HG02885 (cell line): ENCODE data around the gene TMEM161A.
"Not testable (repeated sequence)": the region's sequence is repeated elsewhere in the genome, so short reads cannot be mapped to it uniquely, and the experiment has no call there.

Experiments used
- ATAC-seq: cut with Tn5 transposase; IDR thresholded peaks from one replicate; pipeline ENCODE4 v1.9.1; 2021; ENCODE audit warnings: mild to moderate bottlenecking; ENCODE audit not compliant: unreplicated experiment, poor library complexity

Gene TMEM161A

DNA sequence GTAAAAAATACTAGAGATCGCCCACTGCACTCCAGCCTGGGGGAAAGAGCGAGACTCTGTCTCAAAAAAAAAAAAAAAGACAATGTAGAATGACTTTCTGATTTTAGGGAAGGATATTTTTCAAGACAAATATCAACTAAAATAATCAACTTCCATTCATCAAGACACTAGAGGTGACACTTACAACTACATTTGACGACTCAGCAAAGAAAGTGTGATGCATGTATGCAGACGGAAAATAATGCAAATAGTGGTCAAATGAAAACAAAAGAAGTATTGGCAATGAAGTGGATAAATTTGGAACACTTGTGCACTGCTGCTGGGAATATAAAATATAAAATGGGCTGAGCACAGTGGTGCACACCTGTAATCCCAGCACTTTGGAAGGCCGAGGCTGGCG lies 12.2 kb downstream of the TMEM161A start:
- no peak for ATAC-seq

- ATAC-seq: no peak
Measured at GRCh38 chr19:19123386-19123785, 14.9 kb downstream of the TMEM161A start.

GRCh38 chr19:19122902-19123301 lies 15.4 kb downstream of the TMEM161A start:
- ATAC-seq: no peak

DNA sequence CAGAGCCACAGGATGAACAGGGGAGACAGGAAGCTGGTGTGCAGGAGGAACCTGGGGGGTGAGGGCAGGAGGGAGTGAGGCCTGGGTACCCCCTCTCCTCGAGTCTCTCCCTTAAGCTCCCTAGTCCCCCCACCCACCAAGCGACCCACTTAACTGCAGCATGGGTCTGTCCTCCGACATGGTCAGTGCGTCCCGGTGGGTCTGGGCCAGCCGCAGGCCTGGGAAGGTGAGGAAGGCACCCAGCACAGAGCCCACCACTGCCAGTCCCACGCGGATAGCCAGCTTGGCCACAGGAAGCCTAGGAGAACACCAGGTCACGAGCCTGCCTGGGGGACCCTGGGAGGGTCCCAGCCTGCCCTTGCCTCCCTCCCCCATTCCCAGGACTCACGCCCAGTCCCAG lies 16.9 kb downstream of the TMEM161A start:
- no peak for ATAC-seq

GRCh38 chr19:19120308-19121231 lies 17.7 kb downstream of the TMEM161A start:
- no peak for ATAC-seq

DNA sequence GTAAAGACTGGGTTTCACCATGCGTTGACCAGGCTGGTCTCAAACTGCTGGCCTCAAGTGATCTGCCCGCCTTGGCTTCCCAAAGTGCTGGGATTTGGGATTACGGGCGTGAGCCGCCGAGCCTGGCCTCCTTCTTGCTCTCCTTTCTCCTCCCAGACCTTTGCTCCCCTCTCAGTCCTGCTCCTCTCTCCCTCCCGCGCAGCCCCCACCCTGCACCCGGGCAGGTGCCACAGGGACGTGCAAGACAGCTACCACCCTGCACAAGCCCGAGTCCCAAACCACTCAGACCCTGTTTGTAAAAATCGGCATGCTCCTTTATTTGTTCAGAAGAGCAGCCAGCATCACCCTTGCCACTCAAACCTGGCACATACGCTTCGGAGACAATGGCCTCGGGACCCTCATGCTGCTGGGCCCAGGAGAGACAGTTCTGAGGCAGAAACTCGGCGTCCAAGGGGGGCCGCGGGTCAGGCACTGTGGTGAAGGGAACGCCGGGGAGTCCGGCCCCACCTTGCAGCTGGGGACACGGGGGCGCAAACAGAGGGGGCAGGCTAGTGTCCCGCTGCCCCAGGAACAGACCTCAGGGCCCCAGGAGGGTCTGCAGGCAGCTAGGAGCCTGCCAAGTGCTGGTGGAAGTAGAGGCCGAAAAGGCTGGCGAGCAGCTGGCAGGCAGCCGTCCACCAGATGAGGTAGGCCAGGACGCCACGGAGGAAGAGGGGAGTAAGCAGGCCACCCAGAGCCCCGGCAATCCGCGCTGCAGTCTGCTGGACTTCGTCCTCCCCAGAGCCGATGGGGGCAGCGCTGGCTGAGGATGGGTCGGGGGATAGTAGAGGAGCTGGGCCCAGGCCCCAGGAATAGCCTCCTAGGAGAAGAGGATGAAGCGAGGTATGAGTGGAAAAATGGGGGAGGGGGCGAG lies 18.7 kb downstream of the TMEM161A start:
- no peak for ATAC-seq

DNA sequence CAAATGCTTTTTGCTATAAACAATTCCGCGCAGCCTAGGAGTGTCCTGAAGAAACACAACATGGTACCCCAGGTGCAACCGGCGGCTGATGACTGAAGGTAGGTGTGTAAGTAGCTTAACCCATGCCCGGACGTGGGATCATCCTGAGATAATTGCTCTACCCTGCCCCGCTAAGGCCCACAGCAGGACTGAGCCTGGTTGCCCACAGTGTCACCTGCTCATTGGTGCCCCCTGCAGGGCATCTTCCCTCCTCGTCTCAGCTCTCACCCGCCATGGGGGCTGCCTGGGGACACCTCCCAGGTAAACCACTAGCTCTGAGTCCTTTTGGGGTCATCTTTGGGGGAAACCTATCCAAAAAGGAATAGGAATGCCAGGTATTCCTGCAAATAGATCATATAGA lies 22.3 kb downstream of the TMEM161A start:
- no peak for ATAC-seq

- no peak for ATAC-seq
Measured at GRCh38 chr19:19113040-19113626, 25.1 kb downstream of the TMEM161A start.

DNA sequence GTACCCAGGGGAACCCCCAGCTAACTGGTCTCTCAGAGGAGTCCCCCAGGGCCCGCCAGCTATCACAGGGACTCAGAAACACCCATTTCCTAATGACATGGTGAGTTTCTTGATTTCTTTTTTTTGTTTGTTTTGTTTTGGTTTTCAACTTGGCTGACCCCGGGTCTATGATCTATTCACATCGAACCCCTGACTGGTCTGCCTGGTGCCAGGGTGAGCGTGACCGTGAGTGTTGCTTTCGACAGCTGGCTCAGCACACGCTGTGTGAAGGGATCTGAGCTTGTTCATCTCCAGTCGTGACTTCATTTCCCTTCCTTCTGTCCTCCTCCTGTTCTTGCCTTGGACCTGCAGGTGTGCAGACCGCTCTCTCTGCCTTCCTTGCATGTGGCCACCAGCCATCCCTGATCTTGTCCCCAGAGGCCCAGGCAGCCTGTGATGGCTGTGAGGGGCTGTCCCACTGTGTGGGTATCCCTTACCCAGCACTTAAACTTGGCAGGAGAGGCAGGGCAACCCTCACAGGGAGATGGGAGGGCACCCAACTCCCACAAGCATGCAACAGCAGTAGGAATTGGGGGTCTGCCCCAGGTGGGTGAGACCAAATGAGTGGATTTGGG lies 26.2 kb downstream of the TMEM161A start:
- ATAC-seq: no peak

- no peak for ATAC-seq
Measured at GRCh38 chr19:19111136-19111835, 27.0 kb downstream of the TMEM161A start.

GRCh38 chr19:19110410-19111135 lies 27.7 kb downstream of the TMEM161A start:
- ATAC-seq: no peak

DNA sequence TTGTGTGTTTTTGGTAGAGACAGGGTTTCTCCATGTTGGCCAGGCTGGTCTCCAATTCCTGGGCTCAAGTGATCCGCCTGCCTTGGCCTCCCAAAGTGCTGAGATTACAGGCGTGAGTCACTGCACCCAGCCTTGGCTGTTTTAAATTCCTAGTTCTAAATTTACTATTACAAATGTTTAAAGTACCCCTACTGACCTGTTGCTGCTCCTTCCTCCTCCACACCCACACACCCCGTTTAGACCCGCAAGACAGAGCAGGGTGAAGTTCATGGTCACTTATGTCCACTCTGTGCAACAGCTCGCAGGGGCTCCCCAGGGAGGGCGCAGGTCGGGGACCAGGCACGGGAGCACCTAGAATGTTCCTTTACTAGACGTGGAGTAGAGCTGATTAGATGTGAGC lies 28.7 kb downstream of the TMEM161A start:
- ATAC-seq: no peak

DNA sequence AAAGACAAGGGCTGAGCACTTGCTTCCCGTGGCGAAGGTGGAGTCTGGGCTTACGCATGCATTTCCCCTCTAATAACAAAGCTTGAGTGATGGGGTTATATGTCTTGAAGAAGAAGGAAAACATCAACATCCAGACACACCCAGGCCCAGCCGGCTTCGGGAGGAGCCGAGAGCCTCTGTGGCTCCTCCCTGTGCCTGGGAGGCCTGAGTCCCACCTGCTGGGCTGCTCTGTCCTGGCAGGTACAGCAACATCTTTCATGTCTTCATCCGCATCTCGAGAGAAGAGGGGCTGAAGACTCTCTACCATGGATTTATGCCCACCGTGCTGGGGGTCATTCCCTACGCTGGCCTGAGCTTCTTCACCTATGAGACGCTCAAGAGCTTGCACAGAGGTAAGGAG lies 30.6 kb downstream of the TMEM161A start:
- ATAC-seq: no peak

DNA sequence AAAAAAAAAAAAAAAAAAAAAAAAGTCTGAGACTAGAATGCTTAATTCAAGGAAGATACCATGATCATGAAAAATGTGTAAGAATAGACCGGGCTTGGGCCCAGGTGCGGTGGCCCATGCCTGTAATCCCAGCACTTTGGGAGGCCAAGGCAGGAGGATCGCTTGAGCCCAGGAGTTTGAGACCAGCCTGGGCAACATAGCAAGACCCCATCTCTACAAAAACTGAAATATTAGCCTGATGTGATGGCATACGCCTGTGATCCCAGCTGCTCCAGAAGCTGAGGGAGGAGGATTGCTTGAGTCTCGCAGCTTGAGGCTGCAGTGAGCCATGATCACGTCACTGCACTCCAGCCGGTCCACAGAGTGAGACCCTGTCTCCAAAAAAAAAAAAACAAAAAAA lies 31.3 kb downstream of the TMEM161A start:
- not testable (repeated sequence) for ATAC-seq

GRCh38 chr19:19106056-19106551 lies 32.2 kb downstream of the TMEM161A start:
- ATAC-seq: no peak

DNA sequence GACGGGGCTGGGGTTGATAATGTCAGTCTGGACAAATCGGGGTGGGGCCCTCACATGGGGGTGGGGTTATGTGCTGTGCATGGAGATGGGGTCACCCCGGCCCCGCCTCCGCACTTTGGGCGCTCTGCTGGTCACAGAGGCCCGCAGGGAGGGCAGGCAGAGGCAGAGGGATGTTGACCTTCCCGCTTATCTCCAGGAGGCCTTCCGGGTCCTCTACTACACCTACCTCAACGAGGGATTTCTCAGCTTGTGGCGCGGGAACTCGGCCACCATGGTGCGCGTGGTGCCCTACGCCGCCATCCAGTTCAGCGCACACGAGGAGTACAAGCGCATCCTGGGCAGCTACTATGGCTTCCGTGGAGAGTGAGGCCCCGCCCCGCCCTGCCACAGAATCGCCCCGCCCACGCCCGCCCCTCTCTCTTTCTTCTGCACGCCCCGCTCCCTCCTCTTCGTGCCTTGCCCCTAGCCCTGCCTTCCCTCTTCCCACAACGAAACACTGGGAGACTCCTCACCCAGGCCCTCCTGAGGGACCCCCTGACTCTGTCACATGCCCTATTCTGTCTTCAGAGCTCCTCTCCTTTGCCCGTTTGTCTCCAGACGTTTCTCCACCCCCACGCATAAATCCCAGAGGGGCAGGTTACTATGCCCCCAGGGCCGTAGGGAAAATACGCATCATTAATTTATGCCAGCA lies 32.8 kb downstream of the TMEM161A start:
- no peak for ATAC-seq

DNA sequence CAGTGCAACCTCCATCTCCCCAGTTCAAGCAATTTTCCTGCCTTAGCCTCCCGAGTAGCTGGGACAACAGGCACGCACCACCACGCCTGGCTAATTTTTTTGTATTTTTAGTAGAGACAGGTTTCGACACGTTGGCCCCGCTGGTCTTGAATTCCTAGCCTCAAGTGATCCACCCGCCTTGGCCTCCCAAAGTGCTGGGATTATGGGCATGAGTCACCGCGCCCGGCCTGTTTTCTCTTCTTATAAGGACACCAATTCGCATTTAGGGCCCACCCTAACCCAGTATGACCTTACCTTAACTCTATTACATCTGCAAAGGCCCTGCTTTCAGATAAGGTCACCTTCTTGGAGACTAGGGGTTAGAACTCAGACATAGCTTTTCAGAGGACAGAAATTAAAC lies 35.1 kb downstream of the TMEM161A start:
- no peak for ATAC-seq

DNA sequence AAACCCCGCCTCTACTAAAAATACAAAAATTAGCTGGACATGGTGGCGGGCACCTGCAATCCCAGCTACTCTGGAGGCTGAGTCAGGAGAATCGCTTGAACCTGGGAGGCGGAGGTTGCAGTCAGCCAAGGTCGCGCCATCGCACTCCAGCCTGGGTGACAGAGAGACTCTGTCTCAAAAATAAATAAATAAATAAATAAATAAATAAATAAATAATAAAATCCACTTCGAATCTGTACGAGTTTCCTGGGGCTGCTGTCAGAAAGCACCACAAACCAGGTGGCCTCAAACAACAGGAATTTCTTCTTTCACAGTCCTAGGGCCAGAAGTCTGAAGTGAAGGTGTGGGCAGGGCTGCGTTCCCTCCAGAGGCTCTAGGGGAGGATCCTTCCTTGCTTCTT lies 35.7 kb downstream of the TMEM161A start:
- not testable (repeated sequence) for ATAC-seq
